ENCODE results near the gene CFAP300.

Gene CFAP300

GRCh38 chr11:102121329-102121728 is 74.1 kb downstream of the CFAP300 start:
- H3K9ac ChIP-seq (ENCODE audit: insufficient read length): no peak overlapping the region
- H3K4me3 ChIP-seq: no peak overlapping the region
- peaks cover 26% of the 10 kb centered on the region; the same call in 1 of the 2 replicates for H3K36me3 ChIP-seq (ENCODE audit: insufficient read depth, low read length)
- DNase-seq (ENCODE audit: low read depth, low spot score): no peak
- H3K27ac ChIP-seq: no peak overlapping the region
- TF ChIP-seq EZH2 (IDR thresholded peaks at IDR 0.05) (no peak), FOXP2 (optimal IDR thresholded peaks at IDR 0.05; ENCODE audit: control extremely low read depth, extremely low read length, insufficient read depth) (no peak), POLR2AphosphoS5 (IDR thresholded peaks at IDR 0.05; ENCODE audit: borderline replicate concordance, low read depth, low read length) (no peak)
- H3K9me3 ChIP-seq (ENCODE audit: low read depth, low read length): peaks cover 7% of the 10 kb centered on the region; the same call in 1 of the 2 replicates
